AG08396 (cell line): ENCODE results near the gene NOL4L.

Experiments
- DNase-seq: peaks from one replicate; pipeline ENCODE4 v3.0.0; 2012; ENCODE audit warnings: low spot score, mixed read lengths

NOL4L gene

GRCh38 chr20:32613192-32614053, 28.3 kb upstream of the NOL4L start:
- no peak for DNase-seq

DNA sequence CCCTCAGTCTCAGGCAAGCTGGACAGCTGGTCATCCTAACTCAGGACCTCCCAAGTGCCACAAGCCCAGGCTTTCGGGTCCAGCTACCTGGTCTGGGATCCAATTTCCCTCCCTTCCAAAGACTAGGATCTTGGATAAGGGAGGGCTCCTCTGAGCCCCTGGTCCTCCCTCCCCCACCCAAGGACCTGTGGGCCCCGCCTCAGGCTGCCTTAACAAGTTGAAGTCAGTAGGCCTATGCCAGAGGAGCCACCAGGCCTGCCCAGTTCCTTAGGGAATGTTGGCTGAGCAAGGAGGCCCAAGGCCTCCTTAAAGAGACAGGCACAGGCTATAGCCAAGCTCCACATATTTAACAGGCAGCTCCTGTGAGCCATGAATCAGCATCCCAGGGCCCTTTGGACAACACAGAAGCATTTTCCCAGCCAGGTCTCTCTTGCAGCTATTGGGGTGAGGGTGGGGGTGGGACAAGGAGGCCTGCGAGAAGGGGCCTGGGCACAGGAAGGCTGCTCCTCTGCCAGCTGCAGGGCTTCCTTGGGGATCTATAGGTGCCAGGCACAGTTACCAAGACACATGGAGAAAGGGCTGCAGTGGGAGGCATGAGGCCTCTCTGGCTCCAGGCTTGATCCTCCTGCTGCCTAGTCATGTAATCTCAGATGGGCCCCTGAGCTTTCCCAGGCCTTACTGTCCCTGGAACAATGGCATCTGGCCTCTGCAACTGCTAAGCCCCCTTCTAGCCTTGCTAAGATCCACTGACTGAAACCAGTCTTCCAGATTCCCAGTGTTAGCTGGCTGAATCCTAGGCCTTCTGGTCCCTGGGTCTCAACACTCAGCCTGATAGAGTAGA, 27.4 kb upstream of the NOL4L start:
- no peak for DNase-seq

DNA sequence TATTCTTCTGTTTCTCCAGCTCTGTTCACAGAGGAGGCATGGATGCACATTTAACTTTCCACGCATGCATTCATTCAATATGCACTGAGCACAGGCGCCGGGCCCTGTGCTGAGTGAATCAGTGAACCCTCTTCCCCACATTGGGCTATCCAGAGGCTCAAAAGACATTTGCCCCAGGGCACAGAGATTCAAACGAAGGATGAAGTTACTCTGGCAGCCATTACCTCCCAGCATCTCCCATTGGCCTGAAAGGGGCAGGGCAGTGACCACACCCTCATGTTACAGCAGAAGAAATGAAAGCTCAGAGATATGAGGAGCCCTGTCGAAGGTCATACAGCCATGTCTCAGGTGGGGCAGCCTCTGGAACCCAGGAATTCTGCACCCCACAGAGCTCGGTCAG, 26.7 kb upstream of the NOL4L start:
- DNase-seq = no peak

GRCh38 chr20:32611286-32611685, 26.2 kb upstream of the NOL4L start:
- no peak for DNase-seq

DNA sequence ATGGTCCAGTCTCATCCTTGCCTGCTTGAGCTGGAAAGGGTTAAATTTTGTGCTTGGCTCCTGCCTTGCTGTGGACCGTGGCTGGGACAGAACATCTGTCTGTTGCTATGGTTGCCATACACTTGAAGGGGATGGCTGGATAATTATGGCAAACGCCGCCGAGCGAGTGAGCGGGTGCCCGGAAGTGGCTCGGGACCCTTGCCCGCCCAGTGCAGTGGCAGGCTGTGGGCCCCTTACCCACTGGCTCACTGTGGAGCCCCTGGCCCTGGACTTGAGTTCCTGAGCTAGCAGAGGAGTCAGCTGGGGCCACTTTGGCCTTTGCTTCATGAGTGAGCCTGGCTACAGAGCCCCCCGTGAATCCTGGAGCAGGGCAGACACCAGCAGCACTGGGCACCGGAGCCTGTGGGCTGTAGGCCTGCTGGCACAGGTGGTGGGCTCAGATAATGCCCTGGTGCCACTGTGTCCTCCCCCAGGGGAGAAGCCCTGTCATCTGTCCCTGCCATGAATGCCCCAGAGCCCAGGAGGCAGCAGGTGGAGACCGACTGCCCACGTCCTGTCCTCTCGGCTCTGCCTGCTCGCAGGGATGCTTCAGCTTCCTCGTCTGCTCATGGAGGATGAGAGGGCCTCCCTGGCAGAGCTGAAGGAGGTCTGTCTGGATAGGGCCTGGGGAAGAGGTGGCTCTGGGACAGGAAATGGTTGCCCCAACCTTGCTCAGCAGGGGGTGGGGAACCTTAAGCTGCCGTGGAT, 25.5 kb upstream of the NOL4L start:
- no peak for DNase-seq

- no peak for DNase-seq
Measured at GRCh38 chr20:32609993-32610392, 24.9 kb upstream of the NOL4L start.

DNA sequence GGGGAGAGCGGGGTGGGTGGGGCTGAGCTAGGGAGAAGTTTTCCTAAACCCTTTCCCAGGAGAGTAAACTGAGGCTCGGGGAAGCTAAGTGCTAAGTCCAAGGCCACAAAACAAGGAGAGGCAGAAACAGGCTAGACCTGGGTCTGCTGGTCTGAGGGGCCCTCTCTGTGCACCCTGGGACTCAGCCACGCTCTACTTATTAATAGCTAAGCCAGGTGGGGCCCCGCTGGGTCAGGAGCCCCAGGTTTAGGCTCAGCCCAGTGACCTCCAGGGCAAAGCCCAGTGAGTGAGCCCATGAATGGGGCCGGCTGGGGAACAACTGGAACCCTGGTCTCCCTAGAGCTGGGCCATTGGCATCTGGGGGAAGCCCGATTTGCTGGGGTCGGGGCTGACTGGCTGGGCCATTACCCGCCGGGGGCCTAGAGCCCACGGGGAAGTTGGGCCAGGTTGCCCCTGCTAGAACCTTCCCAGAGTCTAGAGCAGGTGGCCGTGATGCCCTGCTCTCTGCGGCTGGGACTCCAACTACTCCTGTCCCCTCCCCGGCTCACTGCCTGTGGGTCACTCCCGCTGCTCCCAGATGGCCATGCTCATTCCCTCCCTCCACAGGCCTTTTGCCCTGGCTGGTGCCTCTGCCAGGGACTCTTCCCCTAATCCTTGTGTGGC, 24.1 kb upstream of the NOL4L start:
- DNase-seq = no peak

DNA sequence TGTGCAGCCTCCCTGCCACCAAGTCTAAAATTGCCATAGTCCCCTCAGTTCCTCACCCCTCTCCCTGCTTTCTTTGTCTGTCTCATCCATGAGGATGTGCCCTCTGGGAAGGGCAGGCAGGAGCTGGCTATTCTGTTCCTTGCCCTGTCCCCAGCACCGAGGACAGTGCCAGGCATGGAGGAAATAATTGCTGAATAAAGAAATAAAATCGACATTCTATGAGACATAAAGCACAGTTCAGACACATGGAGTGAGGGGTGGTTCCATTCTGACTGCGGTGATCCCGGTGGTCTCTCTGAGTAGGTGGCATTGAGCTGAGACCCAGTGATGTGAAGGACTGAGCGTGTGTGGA, 23.5 kb upstream of the NOL4L start:
- DNase-seq = no peak

DNA sequence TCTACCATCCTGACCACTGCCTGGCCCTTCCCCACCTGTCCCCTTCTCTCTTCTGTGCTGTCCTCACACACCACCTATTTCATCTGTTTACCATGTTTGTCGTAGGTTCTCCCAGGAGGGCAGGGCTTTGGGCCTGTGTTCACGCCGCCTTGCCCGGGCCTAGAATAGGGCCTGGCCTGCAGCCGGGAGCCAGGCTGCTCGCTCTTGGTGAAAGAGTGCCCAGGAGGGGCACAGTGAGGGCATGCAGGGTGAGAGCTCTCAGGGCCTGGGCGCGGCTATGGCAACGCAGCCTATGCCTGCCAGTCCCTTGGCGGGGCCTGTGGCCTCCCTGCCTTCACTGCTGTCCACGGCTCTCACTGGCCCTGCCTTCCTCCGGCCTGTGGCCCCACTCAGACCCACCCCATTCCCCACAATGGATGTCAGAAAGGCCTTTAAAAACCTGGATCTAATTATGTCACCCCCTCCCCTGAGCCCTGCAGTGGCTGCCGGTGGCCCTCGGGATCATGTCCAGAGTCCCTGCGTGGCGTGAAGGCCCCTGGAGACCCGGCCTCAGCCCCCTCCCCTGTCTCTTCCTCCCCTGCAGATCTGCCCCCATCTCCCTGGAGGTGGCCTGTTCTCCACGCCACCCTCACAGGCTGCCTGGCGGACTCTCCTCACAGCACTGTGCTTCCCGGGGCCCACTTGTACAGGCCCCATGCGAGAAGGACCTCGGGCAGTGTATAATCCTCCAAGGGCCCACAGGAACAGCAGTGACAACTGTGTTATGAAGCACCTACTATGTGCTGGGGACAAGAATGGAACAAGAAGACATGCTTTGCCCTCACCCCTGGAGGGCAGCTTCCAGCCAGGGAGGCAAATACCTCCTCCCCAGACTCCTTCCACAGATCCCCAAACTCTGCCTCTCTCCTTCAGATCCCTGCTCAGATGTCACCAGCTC, 22.9 kb upstream of the NOL4L start:
- DNase-seq = no peak

GRCh38 chr20:32607324-32607723, 22.2 kb upstream of the NOL4L start:
- no peak for DNase-seq

- DNase-seq = no peak
Measured at GRCh38 chr20:32606790-32607189, 21.7 kb upstream of the NOL4L start.

- no peak for DNase-seq
Measured at GRCh38 chr20:32606107-32606506, 21.0 kb upstream of the NOL4L start.

GRCh38 chr20:32605167-32605656, 20.1 kb upstream of the NOL4L start:
- peak; percentile 76 for DNase-seq

DNA sequence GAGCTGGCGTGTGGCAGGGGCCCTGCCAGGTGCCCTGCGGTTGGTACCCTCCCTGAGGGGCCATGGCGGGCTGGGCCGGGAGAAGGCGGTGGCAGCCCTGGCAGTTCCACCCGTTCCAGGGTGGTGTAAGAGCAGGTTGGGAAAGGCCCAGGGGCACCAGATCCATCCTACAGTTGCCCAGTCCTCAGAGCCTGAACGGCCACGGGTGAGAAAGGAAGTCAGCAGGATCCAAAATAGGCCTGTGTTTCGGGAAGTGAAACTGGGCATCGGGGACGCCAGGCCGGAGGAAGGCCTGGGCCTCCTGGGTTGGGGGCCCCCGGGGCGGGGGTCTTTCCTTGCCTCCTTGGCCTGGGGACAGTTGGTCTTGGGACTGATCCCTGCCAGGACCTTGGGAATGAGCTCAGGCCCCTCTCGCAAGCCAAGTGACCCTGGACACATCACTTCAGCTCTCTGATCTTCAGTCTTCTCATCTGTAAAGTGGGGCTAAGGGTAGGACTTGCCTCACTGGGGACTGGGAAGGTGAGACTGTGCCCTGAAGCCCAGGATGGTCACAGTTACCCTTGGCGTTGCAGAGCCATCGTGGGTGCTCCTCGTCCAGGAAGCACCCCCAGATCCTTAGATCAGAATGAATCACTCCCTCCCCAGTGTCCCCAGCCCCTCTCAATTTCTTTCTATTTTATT, 18.1 kb upstream of the NOL4L start:
- DNase-seq = no peak

DNA sequence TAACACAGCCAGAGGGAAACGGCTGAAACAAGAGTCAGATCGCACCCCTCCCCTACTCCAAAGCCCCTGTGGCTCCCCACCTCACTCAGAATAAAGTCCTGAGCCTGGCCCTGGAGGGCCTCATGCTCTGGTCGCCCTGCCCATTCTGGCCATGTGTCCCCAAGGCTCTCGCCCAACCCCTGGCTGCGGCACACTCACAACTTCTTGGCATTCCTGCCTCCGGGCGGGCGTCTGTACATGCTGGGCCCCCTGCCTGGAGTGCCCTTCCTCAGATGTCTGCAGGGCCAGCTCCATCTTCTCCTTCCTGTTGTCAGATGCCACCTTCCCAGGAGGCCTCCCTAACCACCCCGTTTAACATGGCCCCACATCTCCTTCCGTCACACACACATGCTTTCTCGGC, 17.1 kb upstream of the NOL4L start:
- DNase-seq = no peak

- DNase-seq = peak; percentile 57
Measured at GRCh38 chr20:32600681-32601237, 15.6 kb upstream of the NOL4L start.

DNA sequence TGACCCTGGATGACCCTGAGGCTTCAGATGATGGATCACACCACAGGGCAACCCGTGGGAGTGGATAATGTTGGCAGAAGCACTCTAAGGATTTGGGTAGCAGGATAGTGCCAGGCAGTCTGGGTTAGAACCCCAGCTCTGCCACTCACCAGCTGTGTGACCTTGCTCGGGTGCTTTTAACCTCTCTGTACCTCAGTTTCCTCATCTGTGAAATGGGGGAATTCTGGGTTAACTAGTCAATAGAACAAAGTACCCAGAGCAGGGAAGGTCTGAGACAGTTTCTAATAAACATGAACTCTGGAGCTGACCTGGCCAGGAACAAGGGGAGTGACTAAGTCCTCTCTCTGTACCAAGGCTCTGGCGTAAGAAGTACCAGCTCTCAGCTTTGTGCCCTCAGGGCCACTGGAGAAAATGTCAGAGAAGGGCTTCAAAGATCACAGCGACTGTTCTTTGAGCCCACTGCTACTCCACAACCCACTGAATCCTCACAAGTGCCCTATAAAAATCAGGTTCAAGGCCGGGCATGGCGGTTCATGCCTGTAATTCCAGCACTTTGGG, 14.7 kb upstream of the NOL4L start:
- DNase-seq = no peak

DNA sequence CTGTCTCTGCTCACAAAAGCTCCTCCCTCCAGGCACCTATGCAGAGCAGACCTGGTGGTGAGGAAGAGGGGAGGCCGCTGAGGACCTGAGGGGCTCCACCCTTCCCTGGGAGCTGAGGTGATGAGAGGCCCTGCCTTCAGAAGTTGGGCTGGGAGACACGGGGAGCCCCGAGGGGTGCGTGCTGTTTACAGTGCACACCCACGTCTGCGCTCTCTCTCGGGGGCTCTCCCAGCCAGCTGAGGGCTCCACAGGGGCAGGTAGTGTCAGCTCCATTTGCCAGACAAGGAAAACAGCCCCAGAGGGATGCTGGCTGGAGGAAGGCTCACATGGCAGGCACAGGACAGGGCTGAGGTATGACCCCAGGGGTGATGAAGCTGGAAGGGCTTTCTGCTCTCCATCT, 13.5 kb upstream of the NOL4L start:
- no peak for DNase-seq

DNA sequence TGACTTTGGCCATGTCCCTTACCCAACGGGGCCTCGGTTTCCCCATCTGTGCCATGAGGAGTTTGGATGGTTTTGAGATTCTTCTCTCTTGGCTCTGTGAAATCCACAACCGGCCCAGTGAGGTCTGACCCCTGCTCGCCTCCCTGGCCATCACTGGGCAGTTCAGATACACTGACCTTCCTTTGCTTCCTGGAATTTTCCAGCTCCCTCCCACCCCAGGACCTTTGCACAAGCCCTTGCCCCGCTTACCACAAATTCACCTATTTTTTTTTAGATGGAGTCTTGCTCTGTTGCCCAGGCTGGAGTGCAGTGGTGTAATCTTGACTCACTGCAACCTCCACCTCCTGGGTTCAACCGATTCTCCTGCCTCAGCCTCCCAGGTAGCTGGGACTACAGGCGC, 12.6 kb upstream of the NOL4L start:
- DNase-seq = no peak
